PC-9 (cell line): Measurements from ENCODE around the gene FRMD4B.

Experiments used
- EZH2 ChIP-seq: fragments of 200-600 bp; sonication (generic); IDR thresholded peaks from 2 replicates; pipeline ENCODE4 v1.8.0; 2017; ENCODE audit warnings: antibody characterized with exemption, low read depth
- TF ChIP-seq, protein P1 (sequence below): fragments of 200-600 bp; sonication (generic); conservative IDR thresholded peaks from 2 replicates; pipeline ENCODE4 v1.6.1; 2017; ENCODE audit warnings: mixed run types, antibody characterized with exemption, mild to moderate bottlenecking, moderate library complexity

DNA sequence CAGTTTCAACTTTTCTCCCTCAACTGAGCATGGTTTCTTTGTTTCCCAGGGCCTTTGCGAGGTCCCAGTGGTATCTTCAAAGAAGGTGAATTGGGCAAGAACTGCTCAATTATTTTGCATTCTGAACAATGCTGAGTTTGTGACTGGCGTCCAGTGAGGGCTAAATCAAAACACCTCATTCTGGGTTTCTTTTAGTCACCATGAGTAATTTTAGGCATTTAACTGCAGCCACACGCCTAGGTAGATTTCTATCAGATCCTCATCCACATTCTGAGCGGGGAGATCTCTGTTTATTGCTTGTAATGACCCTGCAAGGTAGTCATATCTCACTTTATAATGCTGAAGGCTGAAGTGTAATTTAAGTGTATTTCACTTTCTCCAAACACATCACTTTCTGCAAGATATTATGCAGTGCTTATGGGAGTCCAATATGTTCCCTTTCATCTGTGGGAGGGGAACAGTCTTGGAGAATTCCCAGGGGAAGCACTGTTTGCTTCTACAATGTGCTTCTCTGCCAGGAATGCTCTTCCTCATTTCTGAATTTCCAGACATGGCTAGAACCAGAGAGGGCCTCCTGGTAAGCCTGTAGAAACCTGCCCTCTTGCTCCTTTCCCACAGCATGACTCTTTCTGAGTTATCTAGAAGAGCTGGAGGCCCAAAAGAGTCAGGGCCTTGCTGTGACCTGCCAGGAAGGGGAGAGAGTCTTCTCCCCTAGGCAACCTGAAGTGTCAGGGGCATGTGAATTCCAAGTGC lies 91.7 kb downstream of the FRMD4B start:
- TF ChIP-seq, protein P1, sequence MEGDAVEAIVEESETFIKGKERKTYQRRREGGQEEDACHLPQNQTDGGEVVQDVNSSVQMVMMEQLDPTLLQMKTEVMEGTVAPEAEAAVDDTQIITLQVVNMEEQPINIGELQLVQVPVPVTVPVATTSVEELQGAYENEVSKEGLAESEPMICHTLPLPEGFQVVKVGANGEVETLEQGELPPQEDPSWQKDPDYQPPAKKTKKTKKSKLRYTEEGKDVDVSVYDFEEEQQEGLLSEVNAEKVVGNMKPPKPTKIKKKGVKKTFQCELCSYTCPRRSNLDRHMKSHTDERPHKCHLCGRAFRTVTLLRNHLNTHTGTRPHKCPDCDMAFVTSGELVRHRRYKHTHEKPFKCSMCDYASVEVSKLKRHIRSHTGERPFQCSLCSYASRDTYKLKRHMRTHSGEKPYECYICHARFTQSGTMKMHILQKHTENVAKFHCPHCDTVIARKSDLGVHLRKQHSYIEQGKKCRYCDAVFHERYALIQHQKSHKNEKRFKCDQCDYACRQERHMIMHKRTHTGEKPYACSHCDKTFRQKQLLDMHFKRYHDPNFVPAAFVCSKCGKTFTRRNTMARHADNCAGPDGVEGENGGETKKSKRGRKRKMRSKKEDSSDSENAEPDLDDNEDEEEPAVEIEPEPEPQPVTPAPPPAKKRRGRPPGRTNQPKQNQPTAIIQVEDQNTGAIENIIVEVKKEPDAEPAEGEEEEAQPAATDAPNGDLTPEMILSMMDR = no peak
- no peak for TF ChIP-seq EZH2
